GM20000 (cell line): Measurements from ENCODE around the gene TJP3.

Experiments
- DNase-seq: peaks from one replicate; pipeline ENCODE4 v3.0.0; 2012; ENCODE audit warnings: low spot score
- TF ChIP-seq, protein P1 (sequence below): IDR thresholded peaks from 2 replicates; pipeline ENCODE4 v1.5.1; 2012; ENCODE audit warnings: mild to moderate bottlenecking, control low read depth; ENCODE audit errors: extremely low read depth, missing control alignments

The TJP3 gene

DNA sequence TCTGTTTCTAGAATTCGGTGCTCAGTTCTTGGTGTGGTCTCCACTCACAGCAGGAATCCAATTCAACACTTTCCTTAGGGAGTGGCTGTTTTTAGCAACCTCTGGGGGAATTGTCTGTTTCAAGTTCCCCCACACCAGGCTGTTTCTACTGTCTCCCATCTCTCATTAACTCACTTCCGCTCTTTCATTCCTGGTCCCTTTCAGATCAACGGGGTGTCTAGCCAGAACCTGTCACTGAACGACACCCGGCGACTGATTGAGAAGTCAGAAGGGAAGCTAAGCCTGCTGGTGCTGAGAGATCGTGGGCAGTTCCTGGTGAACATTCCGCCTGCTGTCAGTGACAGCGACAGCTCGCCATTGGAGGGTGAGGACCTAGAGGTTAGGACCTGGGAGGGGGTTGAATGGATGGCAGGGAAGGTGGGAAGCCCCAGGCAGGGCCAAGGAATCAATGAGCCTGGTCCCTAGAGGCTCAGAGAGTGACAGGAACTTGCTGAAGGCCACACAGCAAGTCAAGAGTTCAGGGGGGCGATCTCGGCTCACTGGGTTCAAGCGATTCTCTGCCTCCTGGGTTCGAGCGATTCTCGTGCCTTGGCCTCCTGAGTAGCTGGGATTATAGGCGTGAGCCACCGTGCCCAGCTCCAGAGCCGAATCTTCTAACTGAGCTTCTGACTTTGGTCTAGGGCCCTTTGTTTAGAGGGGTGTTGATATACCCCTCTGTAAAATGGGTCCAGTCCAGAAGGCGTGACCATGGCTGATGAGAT is 25.5 kb downstream of the TJP3 start:
- TF ChIP-seq, protein P1, sequence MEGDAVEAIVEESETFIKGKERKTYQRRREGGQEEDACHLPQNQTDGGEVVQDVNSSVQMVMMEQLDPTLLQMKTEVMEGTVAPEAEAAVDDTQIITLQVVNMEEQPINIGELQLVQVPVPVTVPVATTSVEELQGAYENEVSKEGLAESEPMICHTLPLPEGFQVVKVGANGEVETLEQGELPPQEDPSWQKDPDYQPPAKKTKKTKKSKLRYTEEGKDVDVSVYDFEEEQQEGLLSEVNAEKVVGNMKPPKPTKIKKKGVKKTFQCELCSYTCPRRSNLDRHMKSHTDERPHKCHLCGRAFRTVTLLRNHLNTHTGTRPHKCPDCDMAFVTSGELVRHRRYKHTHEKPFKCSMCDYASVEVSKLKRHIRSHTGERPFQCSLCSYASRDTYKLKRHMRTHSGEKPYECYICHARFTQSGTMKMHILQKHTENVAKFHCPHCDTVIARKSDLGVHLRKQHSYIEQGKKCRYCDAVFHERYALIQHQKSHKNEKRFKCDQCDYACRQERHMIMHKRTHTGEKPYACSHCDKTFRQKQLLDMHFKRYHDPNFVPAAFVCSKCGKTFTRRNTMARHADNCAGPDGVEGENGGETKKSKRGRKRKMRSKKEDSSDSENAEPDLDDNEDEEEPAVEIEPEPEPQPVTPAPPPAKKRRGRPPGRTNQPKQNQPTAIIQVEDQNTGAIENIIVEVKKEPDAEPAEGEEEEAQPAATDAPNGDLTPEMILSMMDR, result no peak
- no peak for DNase-seq

DNA sequence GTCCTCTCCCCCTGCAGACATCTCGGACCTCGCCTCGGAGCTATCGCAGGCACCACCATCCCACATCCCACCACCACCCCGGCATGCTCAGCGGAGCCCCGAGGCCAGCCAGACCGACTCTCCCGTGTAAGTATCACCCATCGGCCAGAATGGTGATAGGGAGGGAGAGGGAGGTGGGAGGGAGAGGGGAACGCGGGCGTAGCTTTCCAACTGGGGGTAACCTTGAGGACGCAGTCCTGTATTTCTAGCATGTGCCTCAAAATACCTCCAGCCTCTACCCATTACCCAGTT is 26.1 kb downstream of the TJP3 start:
- TF ChIP-seq, protein P1, result no peak
- DNase-seq, result no peak

DNA sequence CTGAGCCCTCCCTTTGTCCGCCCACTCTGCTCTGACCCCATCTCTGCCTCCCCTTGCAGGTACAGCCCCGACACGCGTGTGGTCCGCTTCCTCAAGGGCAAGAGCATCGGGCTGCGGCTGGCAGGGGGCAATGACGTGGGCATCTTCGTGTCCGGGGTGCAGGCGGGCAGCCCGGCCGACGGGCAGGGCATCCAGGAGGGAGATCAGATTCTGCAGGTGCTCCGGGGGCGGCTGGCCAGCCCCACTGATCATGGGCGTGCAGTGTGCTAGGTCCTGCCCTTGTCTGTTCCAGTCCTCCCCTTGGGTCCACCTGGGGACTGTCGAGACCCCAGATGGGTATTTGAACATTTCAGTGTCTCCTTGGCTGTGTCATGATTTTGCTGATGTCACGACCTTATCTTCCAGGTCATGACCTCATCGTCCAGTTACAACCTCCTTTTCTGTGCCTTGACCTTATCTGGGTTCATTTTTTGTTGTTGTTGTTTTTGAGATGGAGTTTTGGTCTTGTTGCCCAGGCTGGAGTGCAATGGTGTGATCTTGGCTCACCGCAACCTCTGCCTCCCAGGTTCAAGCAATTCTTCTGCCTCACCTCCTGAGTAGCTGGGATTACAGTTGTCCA is 28.0 kb downstream of the TJP3 start:
- no peak for DNase-seq
- TF ChIP-seq, protein P1, result no peak

DNA sequence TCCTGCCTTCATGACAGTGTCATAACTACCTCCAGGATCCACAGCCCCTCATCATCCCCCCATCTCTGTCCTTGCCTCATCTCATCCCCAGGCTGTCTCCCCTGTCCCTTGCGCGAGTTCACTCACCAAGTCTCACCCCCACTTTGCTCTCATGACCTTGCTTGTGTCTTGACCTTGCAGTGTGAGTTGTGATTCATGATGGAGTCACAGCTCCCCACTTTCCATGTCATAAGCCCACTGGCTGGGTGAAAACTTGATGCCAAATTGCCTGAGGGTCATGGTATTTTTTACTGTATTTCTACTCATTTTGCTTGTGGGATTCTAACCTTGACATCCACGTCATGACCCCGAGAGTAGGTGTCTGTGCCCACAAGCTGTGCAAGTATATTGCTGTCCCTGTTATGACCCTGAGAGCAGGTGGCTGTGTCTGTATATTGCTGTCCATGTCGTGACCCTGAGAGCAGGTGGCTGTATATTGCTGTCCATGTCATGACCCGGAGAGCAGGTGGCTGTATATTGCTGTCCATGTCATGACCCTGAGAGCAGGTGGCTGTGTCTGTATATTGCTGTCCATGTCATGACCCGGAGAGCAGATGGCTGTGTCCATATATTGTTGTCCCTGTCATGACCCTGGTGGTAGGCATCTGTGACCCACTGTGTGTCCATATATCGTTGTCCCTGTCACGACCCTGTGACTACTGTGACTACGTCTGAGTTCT is 29.5 kb downstream of the TJP3 start:
- no peak for DNase-seq
- TF ChIP-seq, protein P1, result no peak

DNA sequence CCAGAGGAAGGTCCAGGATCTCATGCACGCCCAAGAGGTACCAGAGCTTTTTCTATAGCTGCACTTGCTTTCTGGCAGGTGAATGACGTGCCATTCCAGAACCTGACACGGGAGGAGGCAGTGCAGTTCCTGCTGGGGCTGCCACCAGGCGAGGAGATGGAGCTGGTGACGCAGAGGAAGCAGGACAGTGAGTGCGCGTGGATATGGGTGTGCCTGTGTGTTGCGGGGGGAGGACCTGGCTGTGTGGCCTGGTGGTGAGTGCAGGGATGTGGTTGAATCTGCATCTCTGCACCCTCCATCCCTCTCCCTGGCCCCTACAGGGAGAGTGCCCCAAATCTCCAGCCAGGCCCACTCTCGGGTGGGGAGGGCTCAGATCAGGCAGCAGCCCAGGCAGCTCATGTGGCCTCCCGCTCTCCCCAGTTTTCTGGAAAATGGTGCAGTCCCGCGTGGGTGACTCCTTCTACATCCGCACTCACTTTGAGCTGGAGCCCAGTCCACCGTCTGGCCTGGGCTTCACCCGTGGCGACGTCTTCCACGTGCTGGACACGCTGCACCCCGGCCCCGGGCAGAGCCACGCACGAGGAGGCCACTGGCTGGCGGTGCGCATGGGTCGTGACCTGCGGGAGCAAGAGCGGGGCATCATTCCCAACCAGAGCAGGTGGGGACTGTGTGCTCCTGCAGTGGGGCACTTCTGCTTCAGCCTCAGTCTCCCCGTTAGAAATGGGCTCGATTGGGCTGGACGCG is 30.5 kb downstream of the TJP3 start:
- no peak for DNase-seq
- TF ChIP-seq, protein P1, result no peak

DNA sequence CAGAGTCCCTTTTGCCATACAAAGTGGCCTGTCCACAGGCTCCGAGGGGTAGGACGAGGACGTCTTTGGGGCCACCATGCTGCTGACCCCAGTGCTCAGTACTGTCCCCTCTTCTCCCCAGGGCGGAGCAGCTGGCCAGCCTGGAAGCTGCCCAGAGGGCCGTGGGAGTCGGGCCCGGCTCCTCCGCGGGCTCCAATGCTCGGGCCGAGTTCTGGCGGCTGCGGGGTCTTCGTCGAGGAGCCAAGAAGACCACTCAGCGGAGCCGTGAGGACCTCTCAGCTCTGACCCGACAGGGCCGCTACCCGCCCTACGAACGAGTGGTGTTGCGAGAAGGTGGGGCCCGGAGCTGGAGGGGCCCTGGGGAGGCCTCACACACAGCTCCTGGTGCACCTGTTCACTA is 32.2 kb downstream of the TJP3 start:
- TF ChIP-seq, protein P1, result no peak
- DNase-seq, result no peak
